NT2/D1 (cell line): ENCODE data around the gene SRMS.

Experiments
- SUZ12 ChIP-seq: IDR thresholded peaks from 2 replicates; pipeline ENCODE4 v1.6.1; 2011; ENCODE audit not compliant: insufficient read length, insufficient read depth; ENCODE audit errors: extremely low read depth
- YY1 ChIP-seq: IDR thresholded peaks from 2 replicates; pipeline ENCODE4 v1.6.1; 2011; ENCODE audit not compliant: insufficient read length, insufficient read depth
- ZNF274 ChIP-seq: IDR thresholded peaks from 2 replicates; pipeline ENCODE4 v1.6.1; 2011; ENCODE audit warnings: mild to moderate bottlenecking, low read depth, low read length

DNA sequence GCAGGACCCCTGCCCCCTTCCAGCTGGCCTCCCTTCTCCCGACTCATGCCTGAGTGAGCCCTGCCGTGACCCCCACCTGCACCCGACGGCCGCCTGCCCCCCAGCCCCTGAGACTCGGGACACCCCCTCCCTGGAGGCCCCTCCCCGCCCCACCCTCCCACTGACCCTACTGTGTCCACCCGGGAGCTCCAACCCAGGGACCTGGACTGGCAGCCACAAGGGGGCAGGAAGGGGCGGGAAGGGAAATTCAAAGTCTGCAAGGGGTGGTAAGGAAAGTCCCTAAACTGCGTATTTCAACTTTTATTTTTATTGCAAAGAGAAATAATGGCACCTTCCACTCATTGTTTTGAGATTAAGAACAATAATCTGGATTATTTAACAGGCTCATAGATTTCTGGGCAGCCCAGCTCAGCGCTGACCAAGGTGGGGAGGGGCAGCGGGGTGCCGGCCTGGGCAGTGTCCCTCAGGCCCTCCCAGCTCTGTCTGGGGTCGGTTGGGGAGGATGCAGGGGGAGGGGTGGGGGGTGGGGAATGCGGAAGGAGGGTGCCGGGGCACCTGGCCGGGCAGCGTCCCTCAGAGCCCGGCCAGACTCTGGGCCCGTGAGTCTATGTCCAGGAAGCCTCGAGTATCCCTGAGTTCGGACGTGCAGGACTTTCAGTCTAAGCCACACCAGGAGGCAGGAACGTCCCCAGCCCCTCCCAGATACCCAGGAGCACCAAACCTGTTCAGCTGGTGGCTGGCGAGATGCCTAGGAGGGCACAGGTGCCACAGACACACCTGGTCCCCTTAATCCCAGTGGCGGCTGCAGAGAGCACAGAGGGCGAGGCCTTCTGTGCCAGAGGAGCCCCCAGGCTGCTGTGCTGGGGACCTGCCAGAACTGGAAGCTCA is 9.1 kb downstream of the SRMS start:
- TF ChIP-seq SUZ12 (no peak), ZNF274 (no peak), YY1 (no peak)
